Kidney (tissue), 14 donors: ENCODE data around the gene CFAP58. TPM values are rescaled to one million over a fixed set of nuclear protein-coding genes. Genes with fewer than 3 reads are reported as not detected.

Experiments
- DNase-seq, 5 donors: peaks; one replicate each; pipeline ENCODE4 v3.0.0-alpha.2; 2013 to 2020
- FAIRE-seq: peaks from 2 replicates; lab custom pipeline; 2012; peaks lifted over from hg19 to GRCh38; lab: Jason Lieb, UNC
- H3K27ac ChIP-seq, 2 donors: one replicate each; pipeline ENCODE4 v1.7.0; 2013; ENCODE audit warnings: low read depth in 2 of 2, low read length in 2 of 2, inconsistent platforms in 1 of 2
- H3K27me3 ChIP-seq: one replicate; pipeline ENCODE4 v1.7.1; 2013; ENCODE audit warnings: low read length, inconsistent platforms; ENCODE audit not compliant: control insufficient read depth, insufficient read depth
- H3K36me3 ChIP-seq, 3 donors: one replicate each; pipeline versions ENCODE4 v1.7.0 to v1.7.1; 2013; ENCODE audit warnings: low read length in 3 of 3, control low read depth in 1 of 3, inconsistent platforms in 1 of 3; ENCODE audit not compliant: insufficient read depth in 3 of 3, control insufficient read depth in 2 of 3
- H3K4me1 ChIP-seq, 3 donors: one replicate each; pipeline versions ENCODE4 v1.7.0 to v1.7.1; 2013; ENCODE audit warnings: low read length in 3 of 3, inconsistent platforms in 1 of 3, low read depth in 1 of 3; ENCODE audit not compliant: control insufficient read depth in 2 of 3, insufficient read depth in 2 of 3
- H3K4me3 ChIP-seq, 3 donors: one replicate each; pipeline versions ENCODE4 v1.7.0 to v1.8.1; 2013; ENCODE audit warnings: low read length in 3 of 3, control low read depth in 1 of 3, inconsistent platforms in 1 of 3
- H3K9ac ChIP-seq, 3 donors: one replicate each; pipeline versions ENCODE4 v1.7.0 to v1.7.1; 2013; ENCODE audit warnings: low read length in 3 of 3, control low read depth in 1 of 3, inconsistent platforms in 1 of 3
- H3K9me3 ChIP-seq, 3 donors: one replicate each; pipeline versions ENCODE4 v1.7.0 to v1.7.1; 2013; ENCODE audit warnings: low read length in 3 of 3, control low read depth in 1 of 3, inconsistent platforms in 1 of 3; ENCODE audit not compliant: control insufficient read depth in 2 of 3, insufficient read depth in 1 of 3
- intact Hi-C: fragments of 100-400 bp; cut with DNase I; formaldehyde crosslinking; loops from one replicate; pipeline ENCODE4 v1.11.1; 2022
- polyA plus RNA-seq: library from polyadenylated mRNA; stranded (reverse); fragments of 350-450 nt; fragmentation: Illumina TruSeq; extraction: RNeasy Lipid Tissue Mini Kit (QIAGEN cat#74804); gene quantifications from one replicate; pipeline ENCODE4 v1.2.3, GENCODE V29; 2014; ENCODE audit warnings: low read depth, low replicate concordance; ENCODE audit not compliant: insufficient read depth
- total RNA-seq: library from RNA; stranded (reverse); fragmentation: NEBNext Ultra II Directional; extraction: Animal tissue kit (Norgen Biotek cat#: 25700); gene quantifications from one replicate; pipeline ENCODE4 v1.2.1, GENCODE V29; 2021
- TF ChIP-seq, protein P1 (sequence below): IDR thresholded peaks from 3 replicates; pipeline ENCODE4 v1.5.1; 2012; ENCODE audit warnings: mild to moderate bottlenecking, moderate library complexity, borderline replicate concordance; ENCODE audit not compliant: insufficient read depth; ENCODE audit errors: extremely low read depth
- donor health status: control.
- donor health status: control.
- donor health status: control.
- donor health status: control.
- donor health status: control.
- donor health status: DM: yes; HTN: yes; CAD: no.
- donor health status: Normal renal cell carcinoma (clear cell type).

Gene CFAP58
- total and polyA plus RNA-seq, 2 donors from 2014 or later, result 0.19 to 0.35 TPM

- Histone ChIP-seq H3K27ac (peak overlapping the region; percentile 78 to 81), H3K9ac (peak overlapping the region; percentile 4 to 59 (median 8)), H3K27me3 (no peaks in the 10 kb centered on the region), H3K36me3 (no peaks in the 10 kb centered on the region), H3K4me3 (peak overlapping the region in 1 of 3 donors; percentile 20), H3K9me3 (no peaks in the 10 kb centered on the region), H3K4me1 (peaks cover 8 to 76% (median 63%) of the 10 kb centered on the region in 3 donors)
- FAIRE-seq (no peak), DNase-seq (peak in 1 of 5 donors; percentile 84)
- TF ChIP-seq, protein P1, sequence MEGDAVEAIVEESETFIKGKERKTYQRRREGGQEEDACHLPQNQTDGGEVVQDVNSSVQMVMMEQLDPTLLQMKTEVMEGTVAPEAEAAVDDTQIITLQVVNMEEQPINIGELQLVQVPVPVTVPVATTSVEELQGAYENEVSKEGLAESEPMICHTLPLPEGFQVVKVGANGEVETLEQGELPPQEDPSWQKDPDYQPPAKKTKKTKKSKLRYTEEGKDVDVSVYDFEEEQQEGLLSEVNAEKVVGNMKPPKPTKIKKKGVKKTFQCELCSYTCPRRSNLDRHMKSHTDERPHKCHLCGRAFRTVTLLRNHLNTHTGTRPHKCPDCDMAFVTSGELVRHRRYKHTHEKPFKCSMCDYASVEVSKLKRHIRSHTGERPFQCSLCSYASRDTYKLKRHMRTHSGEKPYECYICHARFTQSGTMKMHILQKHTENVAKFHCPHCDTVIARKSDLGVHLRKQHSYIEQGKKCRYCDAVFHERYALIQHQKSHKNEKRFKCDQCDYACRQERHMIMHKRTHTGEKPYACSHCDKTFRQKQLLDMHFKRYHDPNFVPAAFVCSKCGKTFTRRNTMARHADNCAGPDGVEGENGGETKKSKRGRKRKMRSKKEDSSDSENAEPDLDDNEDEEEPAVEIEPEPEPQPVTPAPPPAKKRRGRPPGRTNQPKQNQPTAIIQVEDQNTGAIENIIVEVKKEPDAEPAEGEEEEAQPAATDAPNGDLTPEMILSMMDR, result no peak
- intact Hi-C loops, result no loop called here
Measured at GRCh38 chr10:104328646-104328895, 25.1 kb upstream of the CFAP58 start.

DNA sequence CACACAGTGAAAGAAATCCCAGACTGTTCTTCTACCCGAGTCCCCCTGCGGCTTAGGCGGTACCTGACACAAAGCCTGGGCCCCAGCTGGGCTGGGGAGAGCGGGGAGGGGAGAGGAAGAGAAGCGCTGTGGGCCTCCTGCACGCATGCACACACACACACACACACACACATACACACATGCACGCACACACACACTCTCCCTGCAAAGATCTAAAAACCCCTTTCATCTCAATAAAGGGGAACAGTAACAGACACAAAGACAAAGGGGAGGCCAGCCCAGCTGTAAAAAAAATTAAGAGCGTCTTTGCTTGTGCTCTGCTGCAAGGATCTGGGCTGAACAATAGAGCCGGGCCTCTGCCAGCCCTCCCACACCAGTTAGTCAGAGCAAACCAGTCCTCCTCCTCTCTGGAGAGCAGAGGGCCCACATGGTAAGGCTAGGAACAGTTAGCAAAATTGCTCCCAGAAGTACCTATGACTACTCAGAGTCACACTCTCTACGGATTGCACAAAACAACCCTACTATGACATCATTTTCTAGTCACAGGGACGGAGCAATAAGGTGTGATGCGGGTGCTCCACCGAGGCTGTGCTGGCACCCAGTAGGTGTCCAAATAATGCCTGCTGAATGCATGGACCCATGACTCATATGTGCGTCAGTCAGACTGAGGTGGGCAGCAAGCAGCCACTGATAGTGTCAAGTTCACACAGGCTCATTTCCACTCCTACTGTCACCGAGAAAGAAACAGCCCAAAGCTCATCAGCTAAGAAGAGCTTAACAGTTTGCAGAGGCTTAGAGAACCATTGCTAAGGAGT lies 24.5 kb upstream of the CFAP58 start:
- intact Hi-C loops, result no loop called here
- H3K36me3 ChIP-seq, result no peaks in the 10 kb centered on the region
- DNase-seq (peak in 4 of 5 donors; percentile 71 to 89 (median 79)), FAIRE-seq (no peak)
- H3K9me3 ChIP-seq, result no peaks in the 10 kb centered on the region
- TF ChIP-seq, protein P1, result no peak
- peaks cover 8 to 74% (median 57%) of the 10 kb centered on the region in 3 donors for H3K4me1 ChIP-seq
- H3K4me3 ChIP-seq, result peak overlapping the region in 2 of 3 donors; percentile 10 to 20
- H3K27ac ChIP-seq, result peak overlapping the region; percentile 78 to 81
- no peaks in the 10 kb centered on the region for H3K27me3 ChIP-seq
- peak overlapping the region; percentile 8 to 59 (median 54) for H3K9ac ChIP-seq

DNA sequence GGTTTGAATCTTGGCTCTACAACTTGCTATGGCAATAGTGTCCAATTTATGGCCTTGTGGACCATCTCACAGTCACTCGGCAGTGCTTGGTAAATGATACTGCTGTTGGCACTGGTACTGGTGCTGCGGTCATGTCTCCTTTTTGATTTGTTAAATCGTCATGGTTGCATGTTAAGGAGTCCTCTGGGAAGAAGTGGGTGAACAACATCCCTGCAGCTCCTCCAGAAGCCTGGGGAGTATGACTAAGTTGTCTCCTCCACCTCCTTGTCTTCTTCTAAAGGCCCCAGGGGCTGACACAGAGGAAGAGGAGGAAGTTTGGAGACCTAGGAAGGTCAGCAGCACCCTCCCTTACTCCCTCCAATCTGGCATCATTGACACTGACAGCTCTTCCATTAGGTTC lies 23.9 kb upstream of the CFAP58 start:
- no peaks in the 10 kb centered on the region for H3K27me3 ChIP-seq
- H3K4me3 ChIP-seq, result peak overlapping the region in 2 of 3 donors; percentile 2 to 11
- peak in 1 of 5 donors; percentile 1 for DNase-seq
- intact Hi-C loops, result no loop called here
- H3K4me1 ChIP-seq, result peaks cover 8 to 76% (median 57%) of the 10 kb centered on the region in 3 donors
- H3K9me3 ChIP-seq, result no peaks in the 10 kb centered on the region
- TF ChIP-seq, protein P1, result no peak
- no peak for FAIRE-seq
- peaks cover 0 to 3% (median 0%) of the 10 kb centered on the region in 3 donors for H3K36me3 ChIP-seq
- peak overlapping the region; percentile 78 to 81 for H3K27ac ChIP-seq
- H3K9ac ChIP-seq, result peak overlapping the region in 2 of 3 donors; percentile 54 to 59
